GM18505 (cell line): ENCODE results near the gene PBX4.

Experiments
- ATAC-seq: cut with Tn5 transposase; IDR thresholded peaks from one replicate; pipeline ENCODE4 v1.9.1; 2021; ENCODE audit not compliant: unreplicated experiment
- POLR2A ChIP-seq: IDR thresholded peaks from 4 replicates; pipeline ENCODE4 v1.6.1; 2011; ENCODE audit warnings: borderline replicate concordance; ENCODE audit not compliant: insufficient read depth, insufficient read length; ENCODE audit errors: extremely low read depth

PBX4 gene

DNA sequence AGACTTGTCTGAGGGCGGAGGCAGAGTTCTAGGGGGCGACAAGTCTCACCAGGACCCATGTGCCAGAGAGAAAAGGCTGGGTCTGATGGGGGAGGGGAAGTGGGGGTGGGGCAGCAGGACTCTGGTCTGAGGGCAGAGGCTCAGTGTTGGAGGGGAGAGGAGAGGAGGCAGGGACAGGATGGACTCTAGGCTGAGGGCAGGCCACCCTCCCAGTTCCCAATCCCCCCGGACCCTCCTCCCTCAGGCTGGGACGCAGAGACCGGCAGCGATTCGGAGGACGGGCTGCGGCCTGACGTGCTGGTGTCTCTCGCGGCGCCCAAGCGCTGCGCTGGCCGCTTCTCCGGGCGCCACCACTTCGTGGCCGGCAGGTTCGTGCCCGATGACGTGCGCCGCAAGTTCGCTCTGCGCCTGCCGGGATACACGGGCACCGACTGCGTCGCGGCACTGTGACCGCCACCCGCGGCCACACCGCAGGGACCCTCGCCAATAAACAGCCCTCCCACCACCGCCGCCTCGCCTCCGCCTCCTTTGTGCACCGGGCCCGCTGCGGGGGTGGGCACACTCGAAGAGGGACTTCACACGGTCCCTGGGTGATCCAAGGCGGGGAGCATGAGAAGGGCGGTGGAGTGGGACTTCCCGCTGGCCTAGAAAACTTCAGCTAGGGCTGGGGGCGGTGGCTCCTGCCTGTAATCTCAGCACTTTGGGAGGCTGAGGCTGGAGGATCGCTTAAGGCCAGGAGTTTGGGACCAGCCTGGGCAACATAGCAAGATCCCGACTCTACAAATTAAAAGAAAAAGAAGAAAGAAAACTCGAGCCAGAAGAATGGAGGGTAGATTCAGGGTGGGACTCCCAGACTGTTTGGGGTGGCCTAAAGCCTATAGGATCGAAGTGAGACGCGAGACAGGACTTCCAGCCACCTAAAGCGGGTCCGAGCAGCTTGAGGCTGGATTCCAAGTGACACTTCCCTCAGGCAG is 81.1 kb downstream of the PBX4 start:
- no peak for ATAC-seq

DNA sequence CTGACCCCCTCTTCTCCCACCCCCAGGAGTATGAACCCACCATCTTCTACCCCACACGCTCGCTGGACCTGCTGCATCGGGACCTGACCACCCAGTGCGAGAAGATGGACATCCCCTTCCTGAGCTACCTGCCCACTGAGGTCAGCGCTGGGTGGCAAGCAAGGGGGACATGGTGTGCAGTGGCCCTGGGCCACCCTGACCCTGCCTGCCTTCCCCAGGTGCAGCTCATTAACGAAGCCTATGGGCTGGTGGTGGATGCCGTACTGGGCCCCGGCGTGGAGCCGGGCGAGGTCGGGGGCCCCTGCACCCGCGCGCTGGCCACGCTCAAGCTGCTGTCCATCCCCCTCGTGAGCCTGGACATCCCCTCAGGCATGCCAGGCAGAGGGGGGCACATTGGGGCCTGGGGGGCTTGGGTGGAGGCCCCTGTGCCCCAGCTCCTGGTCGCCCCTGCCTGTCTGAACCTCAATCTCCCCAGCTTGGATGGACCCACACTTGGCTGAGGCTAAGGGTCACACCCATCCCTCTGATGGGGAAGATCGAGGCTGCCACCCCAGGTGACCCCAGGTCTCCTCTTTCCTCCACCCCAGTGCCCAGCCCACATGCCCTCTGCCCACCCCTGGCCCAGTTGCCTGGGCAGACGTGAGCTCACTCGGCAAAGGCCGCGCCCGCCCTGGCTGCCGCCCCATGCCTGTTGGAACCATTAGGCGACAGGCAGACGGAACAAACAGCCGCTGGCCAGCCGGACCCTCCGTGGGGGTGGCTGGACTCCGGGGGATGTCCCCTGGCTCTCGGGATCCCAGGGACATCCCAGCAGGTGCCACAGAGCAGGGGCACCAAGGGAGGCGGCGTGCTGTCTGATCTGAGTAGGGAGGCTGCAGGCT is 82.9 kb downstream of the PBX4 start:
- no peak for ATAC-seq
- TF ChIP-seq POLR2A: no peak

More for the DNA sequence above, 81.1 kb downstream of the PBX4 start:
- TF ChIP-seq POLR2A: no peak

DNA sequence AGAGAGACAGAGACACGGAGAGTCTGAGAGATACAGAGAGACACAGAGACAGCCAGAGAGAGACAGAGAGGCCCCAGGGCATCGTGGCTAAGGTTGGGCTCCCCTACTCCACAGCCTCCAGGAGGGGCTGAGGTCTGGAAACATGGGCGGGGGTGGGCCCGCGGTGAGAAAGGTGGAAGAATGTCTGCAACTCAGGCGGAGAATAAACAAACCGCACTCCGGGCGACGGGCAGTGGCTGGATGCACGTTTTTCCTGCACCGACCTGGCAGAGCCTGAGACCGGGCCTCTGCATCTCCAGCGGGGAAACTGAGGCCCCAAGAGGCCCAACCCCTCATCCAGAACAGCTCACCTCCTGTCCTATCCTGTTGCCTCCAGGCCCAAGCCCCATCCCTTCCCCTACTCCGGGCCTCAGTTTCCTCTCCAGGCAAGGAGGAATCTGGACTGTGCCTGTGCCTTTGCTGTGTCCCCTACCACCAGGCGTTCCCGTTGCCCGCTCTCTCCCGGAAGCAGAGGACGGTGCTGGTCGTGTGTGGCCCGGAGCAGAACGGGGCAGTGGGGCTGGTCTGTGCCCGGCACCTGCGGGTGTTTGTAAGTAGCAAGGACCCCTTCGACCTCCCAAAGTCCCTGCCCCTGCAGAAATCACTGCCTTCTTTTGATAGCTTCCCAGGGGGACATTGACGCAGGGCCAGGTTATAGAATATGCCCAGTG is 83.8 kb downstream of the PBX4 start:
- TF ChIP-seq POLR2A: no peak
- no peak for ATAC-seq

- TF ChIP-seq POLR2A: no peak
- ATAC-seq: no peak
Measured at GRCh38 chr19:19533841-19534240, 84.6 kb downstream of the PBX4 start.

DNA sequence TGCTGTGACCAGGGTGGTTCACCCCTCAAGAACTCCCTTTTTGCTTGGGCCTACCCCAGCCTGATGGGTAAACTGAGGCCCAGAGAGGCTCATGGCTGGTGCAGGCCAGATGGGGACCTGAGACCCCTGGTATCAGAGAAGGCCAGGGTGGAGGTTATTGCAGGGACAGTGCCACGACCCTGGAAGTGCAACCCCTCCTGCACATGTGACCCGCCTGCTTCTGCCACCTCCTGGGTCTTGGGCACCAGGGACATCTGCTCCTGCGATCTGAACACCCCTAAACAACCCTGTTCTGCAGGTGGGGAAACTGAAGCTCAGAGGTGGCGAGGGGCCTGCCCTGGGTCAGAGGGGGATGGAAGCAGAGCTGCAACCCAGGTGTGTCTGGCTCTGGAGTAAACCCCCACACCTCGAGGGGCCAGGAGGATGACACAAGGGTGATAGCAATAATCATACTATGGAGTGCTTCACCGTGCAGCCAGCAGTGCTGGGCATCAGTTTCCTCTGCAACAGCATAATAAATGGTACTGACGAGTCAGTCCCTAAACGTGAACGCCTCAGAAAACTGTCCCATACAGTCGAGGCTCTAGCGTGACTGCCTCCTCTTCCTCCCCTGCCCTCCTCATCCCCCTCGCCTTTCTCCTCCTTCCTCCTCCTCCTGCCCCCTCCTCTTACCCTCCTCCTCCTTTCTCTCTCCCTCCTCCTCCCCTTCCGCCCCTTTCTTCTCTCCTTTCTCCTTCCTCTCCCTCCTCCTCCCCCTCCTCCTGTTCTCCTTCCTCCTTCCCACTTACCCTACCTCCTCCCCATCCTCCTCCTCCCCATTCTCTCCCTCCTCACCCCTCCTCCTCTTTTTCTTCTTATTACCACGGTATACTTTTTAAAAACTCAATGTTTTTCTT is 85.4 kb downstream of the PBX4 start:
- no peak for ATAC-seq
- TF ChIP-seq POLR2A: no peak

DNA sequence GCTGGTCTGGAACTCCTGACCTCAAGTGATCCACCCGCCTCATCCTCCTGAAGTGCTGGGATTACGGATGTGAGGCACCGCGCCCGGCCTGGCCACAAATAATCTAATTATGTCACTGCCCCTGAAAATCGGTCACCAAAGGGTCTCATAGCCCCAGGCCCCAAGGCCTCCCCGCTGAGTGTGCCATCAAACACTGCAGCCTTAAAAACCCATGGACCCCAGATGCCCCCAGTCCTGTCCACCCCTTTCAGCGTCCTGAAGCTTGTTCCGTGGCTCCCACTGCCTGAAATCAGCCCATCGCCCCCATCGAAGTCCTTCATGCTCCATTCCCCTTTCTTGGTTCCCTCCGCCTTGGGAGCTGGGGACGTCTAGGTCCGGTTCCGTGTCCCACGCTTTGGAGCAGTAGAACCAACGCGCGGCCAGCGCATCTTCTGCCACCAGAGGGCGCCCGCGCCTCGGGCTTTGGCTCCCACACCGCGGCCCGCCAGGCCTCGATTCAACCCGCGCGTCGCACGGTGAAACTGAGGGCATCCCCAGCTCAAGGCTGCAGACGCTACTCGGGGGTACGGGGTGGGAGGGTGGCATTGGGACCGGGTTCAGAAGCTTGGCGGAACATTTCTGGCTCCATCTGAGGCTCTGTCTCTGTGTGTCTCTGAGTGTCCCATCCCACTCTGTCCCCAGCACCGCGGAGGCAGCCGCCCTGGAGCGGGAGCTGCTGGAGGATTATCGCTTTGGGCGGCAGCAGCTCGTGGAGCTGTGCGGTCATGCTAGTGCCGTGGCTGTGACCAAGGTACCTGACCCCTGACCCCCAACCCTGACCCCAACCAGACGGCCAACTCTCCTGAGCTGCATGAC is 86.3 kb downstream of the PBX4 start:
- ATAC-seq: no peak
- TF ChIP-seq POLR2A: no peak

DNA sequence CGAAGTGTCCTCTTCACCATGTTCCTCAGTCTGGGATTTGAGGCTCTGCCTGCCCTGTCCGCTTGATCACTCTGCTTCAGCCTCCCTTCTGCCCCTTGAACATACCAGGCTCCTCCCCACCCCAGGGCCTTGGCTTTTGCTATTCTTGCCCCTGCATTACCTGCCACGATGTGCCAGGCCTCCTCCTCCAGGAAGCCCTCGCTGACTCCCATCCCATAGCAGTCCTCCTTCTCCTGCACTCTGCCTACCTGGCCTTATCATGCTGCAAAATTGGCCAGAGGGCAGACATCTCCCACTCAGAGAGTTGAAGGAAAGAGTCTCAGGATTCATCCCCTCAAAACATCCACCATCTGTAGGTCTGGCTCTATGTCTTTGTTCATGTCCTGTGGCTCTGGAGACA is 87.6 kb downstream of the PBX4 start:
- ATAC-seq: no peak
- no peak for TF ChIP-seq POLR2A

DNA sequence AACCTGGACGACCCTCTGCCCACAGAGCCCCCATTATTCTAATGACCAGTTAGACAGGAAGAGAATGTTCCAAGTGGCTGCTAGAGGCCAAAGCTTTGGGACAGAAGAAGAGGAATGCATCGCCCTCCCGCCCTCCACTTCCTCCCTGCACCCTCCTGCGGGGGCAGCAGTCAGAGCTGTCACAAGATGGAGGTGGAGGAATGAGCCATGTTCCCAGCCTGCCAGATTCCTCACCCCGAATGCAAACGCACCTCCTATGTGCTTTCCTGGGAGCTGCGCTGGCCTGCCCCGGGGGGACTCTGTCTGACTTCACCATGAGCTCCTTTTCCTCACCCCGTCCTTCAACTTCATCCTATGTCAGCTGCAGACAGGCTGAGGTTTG is 88.1 kb downstream of the PBX4 start:
- no peak for ATAC-seq
- TF ChIP-seq POLR2A: no peak

DNA sequence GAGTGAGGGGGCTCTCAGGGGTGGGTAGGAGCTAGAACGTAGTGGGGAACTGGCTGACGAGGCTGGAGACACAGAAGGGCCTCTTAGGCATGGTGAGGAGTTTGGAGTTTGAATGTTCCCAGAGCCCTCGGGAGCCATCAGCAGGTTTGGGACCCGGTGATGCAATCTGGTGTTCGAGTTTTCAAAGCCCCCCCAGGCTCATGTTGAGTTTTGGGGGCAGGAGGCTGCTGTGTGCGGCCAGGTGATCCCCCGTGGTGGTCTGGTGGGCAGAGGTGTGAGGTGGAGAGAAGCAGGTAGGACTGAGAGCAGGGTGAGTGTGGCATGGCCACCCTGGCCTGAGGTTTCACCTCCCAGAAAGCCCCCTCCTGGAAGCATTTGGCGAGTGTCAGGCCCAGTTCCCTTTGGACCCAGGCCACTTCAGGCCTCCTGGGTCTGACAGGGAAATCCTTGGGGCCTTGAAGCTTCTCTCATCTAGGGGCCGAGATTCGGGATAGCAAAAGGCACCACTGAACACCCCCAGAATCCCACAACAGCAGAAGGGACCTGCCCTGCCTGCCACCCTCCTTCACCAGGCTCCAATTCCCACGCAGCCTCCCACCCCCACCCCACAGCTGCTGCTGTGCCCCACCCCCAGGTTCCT is 88.6 kb downstream of the PBX4 start:
- no peak for ATAC-seq
- no peak for TF ChIP-seq POLR2A

DNA sequence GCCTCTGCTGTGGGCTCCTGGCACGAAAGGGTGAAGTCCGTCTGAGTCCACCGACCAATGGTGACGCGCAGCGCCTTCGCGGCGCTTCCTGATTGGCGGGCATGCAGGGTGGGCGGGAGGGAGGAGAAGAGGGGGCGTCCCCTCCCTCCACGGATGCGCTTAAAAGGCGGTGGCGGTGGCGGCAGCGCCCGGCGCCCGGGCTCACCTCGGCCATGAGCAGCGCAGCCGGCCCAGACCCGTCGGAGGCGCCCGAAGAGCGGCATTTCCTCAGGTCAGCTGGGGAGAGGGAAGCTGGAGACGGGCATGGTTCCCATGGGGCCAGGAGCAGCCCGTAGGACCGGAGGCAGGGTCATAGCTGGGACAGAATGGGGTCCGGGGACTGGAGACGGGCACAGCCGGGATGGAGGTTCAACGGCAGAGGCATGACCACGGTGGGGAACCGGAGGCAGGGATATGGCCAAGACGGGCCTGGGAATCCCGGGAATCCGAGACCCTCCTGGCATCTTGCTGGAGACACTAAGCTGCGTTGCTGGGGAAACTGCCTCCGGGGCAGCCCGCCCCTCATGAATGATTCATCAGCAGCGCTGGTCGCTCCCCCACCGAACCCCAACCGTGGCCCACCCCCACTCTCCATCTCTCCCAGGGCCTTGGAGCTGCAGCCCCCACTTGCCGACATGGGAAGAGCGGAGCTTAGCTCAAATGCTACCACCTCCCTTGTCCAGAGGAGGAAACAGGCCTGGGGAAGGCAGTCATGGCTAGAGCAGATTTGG is 89.6 kb downstream of the PBX4 start, which contains the start of gene YJEFN3:
YJEFN3 (plus strand) TSS at position 191 of the 770 bp plus-strand sequence; CDS start at position 213, 22 bp downstream.
- no peak for ATAC-seq
- no peak for TF ChIP-seq POLR2A
